Measurements from ENCODE around the gene SLC25A10.

- TF ChIP-seq CTCF (IDR thresholded peaks at IDR 0.05) = no peak
- no peak for TF ChIP-seq EZH2phosphoT487 (IDR thresholded peaks at IDR 0.05)
- TF ChIP-seq EZH2 (IDR thresholded peaks at IDR 0.05) = no peak
These were observed 39.1 kb upstream of the SLC25A10 start for GRCh38 chr17:81672954-81673353.
